OCI-LY1 (cell line): ENCODE data around the gene MRPL43.

Experiments
- H2AFZ ChIP-seq: fragments of 200-600 bp; sonication (generic), shearing (Covaris generic); 2 replicates; pipeline ENCODE4 v1.6.0; 2014; ENCODE audit warnings: antibody characterized with exemption, mild to moderate bottlenecking, low read length
- H3F3A ChIP-seq: fragments of 200-600 bp; sonication (generic), shearing (Covaris generic); 2 replicates; pipeline ENCODE4 v1.6.0; 2014; ENCODE audit warnings: mild to moderate bottlenecking, antibody characterized with exemption, low read length, moderate library complexity; ENCODE audit not compliant: insufficient read depth
- H3K27ac ChIP-seq: fragments of 200-600 bp; sonication (generic); 2 replicates; pipeline ENCODE4 v1.5.1; 2014; ENCODE audit warnings: low read length, mixed run types, mild to moderate bottlenecking, low read depth; ENCODE audit not compliant: poor library complexity, severe bottlenecking
- H3K27me3 ChIP-seq: fragments of 200-600 bp; sonication (generic); 2 replicates; pipeline ENCODE4 v1.6.0; 2014; ENCODE audit warnings: antibody characterized with exemption, mild to moderate bottlenecking, low read length, moderate library complexity; ENCODE audit not compliant: insufficient read depth
- H3K36me3 ChIP-seq: fragments of 200-600 bp; sonication (generic); 2 replicates; pipeline ENCODE4 v1.6.1; 2014; ENCODE audit warnings: mild to moderate bottlenecking, antibody characterized with exemption, low read length, moderate library complexity, mixed read lengths; ENCODE audit not compliant: insufficient read depth
- H3K4me1 ChIP-seq: fragments of 200-600 bp; sonication (generic); 2 replicates; pipeline ENCODE4 v1.5.1; 2014; ENCODE audit warnings: mild to moderate bottlenecking, low read length, moderate library complexity; ENCODE audit not compliant: insufficient read depth, severe bottlenecking
- H3K4me2 ChIP-seq: fragments of 200-600 bp; sonication (generic), shearing (Covaris generic); 2 replicates; pipeline ENCODE4 v1.6.1; 2014; ENCODE audit warnings: low read length
- H3K4me3 ChIP-seq: fragments of 200-600 bp; sonication (generic); 2 replicates; pipeline ENCODE4 v1.5.1; 2014; ENCODE audit warnings: low read length, low read depth, mild to moderate bottlenecking, mixed read lengths; ENCODE audit not compliant: poor library complexity, severe bottlenecking
- H3K79me2 ChIP-seq: fragments of 200-600 bp; shearing (Covaris generic); 2 replicates; pipeline ENCODE4 v1.6.1; 2016; ENCODE audit warnings: mixed run types, low read length, mixed read lengths; ENCODE audit not compliant: insufficient read depth
- H3K9ac ChIP-seq: fragments of 200-600 bp; sonication (generic), shearing (Covaris generic); 2 replicates; pipeline ENCODE4 v1.6.1; 2014; ENCODE audit warnings: mild to moderate bottlenecking, low read length, mixed read lengths
- H3K9me2 ChIP-seq: fragments of 200-600 bp; sonication (generic), shearing (Covaris generic); 2 replicates; pipeline ENCODE4 v1.6.1; 2014; ENCODE audit warnings: low read depth, mild to moderate bottlenecking, low read length, mixed read lengths
- H3K9me3 ChIP-seq: fragments of 200-600 bp; shearing (Covaris generic); 2 replicates; pipeline ENCODE4 v1.6.1; 2014; ENCODE audit warnings: low read length, mixed read lengths
- H4K20me1 ChIP-seq: fragments of 200-600 bp; sonication (generic), shearing (Covaris generic); 2 replicates; pipeline ENCODE4 v1.6.0; 2016; ENCODE audit warnings: mild to moderate bottlenecking, low read length; ENCODE audit not compliant: insufficient read depth
- EZH2 ChIP-seq: fragments of 200-600 bp; sonication (generic), shearing (Covaris generic); IDR thresholded peaks from 2 replicates; pipeline ENCODE4 v1.8.0; 2017; ENCODE audit warnings: borderline replicate concordance, mixed run types, mild to moderate bottlenecking, antibody characterized with exemption, low read length, moderate library complexity, mixed read lengths
- TF ChIP-seq, protein P1 (sequence below): fragments of 200-600 bp; sonication (generic), shearing (Covaris generic); IDR thresholded peaks from 2 replicates; pipeline ENCODE4 v1.5.1; 2017; ENCODE audit warnings: mild to moderate bottlenecking, antibody characterized with exemption, low read length, moderate library complexity, mixed read lengths

MRPL43 gene

DNA sequence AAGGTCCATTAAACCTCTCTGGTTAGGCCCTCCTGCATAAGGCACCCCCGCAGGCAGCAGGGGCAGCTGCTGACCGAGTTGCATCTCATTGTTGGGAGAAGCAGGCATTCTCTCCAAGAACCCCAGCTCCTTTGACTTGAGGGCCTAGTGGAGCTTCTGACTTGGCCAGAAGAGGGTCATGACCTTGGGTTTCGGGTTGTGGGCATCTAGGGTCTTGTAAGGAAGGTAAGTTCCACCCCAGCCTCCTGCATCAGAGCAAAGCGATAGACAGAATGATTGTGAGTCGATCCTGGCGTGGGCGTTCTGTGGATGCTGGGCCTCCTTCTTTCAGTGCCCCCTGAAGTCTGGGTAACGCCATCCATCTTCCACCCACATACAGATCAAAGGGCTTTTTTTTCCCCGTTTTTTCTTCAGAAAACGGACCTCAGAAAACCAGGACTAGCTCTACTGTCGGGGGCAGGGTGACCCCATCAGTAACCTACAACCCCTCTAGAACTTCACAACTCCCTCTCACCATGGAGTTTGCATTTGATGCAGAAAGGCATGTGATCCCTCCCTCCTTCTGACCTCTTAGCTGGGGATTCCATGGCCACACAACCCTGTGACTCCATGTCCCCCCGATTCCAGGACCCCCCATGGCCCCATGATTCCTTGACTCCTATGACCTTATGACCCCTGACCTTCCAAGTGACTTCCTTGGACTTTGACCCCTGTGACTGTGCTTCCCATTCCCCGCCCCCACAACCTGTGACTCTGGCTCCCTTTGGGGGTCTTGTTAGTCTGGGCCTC, 15.0 kb downstream of the MRPL43 start:
- Histone ChIP-seq H3K9ac (no peak overlapping the region), H3K79me2 (no peaks in the 10 kb centered on the region)

DNA sequence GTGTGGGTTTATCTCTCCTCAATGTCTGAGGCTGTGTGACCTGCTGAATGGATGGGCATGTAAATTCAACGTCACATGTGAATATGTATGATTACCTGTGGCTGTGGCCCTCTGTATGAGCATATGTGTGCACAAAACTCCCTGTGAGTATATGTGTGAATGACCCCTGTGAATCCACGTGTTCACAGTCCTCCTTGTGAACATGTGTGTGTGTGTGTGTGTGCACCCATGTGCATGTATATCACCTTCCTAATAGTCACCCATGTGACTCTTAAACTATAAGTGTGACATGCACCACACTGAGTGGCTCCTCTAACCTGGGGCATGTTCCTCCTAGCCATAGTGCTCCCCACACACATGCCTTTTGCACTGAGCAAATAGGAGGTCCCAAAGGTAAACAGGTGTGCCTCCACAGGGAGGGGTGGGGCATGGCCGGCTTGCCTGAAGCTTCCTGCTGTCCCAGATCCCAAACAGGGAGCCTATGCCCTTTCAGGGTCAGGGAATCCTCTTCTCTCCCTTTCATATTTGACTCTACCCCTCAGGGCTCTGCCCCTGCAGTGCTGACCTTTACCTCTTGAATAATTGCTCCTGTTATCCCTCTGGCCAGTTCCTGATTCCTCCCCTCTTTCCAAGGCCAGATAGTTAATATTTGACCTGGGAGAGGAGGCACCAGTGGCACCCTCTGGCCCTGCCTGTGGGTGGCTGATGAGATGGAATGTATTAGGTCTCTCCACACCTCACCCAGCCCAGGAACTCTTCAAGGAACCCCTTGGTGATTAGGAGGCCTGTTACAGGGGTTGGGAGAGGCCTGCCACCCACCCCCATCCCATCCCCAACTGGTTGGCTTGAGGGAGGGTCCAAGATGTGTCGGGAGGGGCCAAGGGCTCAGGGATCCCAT, 16.1 kb downstream of the MRPL43 start:
- Histone ChIP-seq H3K79me2 (no peaks in the 10 kb centered on the region), H3K9ac (no peak overlapping the region), H3K4me3 (no peak overlapping the region), H3K36me3 (no peaks in the 10 kb centered on the region), H3K4me2 (no peak overlapping the region), H3K9me2 (no peaks in the 10 kb centered on the region), H3F3A (no peaks in the 10 kb centered on the region), H3K4me1 (peaks cover 7% of the 10 kb centered on the region), H3K9me3 (no peaks in the 10 kb centered on the region), H2AFZ (no peak overlapping the region), H4K20me1 (no peaks in the 10 kb centered on the region), H3K27ac (no peak overlapping the region), H3K27me3 (no peaks in the 10 kb centered on the region)
- TF ChIP-seq, protein P1, sequence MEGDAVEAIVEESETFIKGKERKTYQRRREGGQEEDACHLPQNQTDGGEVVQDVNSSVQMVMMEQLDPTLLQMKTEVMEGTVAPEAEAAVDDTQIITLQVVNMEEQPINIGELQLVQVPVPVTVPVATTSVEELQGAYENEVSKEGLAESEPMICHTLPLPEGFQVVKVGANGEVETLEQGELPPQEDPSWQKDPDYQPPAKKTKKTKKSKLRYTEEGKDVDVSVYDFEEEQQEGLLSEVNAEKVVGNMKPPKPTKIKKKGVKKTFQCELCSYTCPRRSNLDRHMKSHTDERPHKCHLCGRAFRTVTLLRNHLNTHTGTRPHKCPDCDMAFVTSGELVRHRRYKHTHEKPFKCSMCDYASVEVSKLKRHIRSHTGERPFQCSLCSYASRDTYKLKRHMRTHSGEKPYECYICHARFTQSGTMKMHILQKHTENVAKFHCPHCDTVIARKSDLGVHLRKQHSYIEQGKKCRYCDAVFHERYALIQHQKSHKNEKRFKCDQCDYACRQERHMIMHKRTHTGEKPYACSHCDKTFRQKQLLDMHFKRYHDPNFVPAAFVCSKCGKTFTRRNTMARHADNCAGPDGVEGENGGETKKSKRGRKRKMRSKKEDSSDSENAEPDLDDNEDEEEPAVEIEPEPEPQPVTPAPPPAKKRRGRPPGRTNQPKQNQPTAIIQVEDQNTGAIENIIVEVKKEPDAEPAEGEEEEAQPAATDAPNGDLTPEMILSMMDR, result no peak
- TF ChIP-seq EZH2, result no peak

More for the DNA sequence above, 15.0 kb downstream of the MRPL43 start:
- no peaks in the 10 kb centered on the region for H3K9me3 ChIP-seq
- H3K27me3 ChIP-seq, result no peaks in the 10 kb centered on the region
- H3F3A ChIP-seq, result no peaks in the 10 kb centered on the region
- TF ChIP-seq EZH2, result no peak
- TF ChIP-seq, protein P1, result no peak
- H4K20me1 ChIP-seq, result no peaks in the 10 kb centered on the region
- no peaks in the 10 kb centered on the region for H3K36me3 ChIP-seq
- peaks cover 7% of the 10 kb centered on the region for H3K4me1 ChIP-seq
- H2AFZ ChIP-seq, result no peak overlapping the region
- H3K4me2 ChIP-seq, result no peak overlapping the region
- no peaks in the 10 kb centered on the region for H3K9me2 ChIP-seq
- no peak overlapping the region for H3K4me3 ChIP-seq
- no peak overlapping the region for H3K27ac ChIP-seq

DNA sequence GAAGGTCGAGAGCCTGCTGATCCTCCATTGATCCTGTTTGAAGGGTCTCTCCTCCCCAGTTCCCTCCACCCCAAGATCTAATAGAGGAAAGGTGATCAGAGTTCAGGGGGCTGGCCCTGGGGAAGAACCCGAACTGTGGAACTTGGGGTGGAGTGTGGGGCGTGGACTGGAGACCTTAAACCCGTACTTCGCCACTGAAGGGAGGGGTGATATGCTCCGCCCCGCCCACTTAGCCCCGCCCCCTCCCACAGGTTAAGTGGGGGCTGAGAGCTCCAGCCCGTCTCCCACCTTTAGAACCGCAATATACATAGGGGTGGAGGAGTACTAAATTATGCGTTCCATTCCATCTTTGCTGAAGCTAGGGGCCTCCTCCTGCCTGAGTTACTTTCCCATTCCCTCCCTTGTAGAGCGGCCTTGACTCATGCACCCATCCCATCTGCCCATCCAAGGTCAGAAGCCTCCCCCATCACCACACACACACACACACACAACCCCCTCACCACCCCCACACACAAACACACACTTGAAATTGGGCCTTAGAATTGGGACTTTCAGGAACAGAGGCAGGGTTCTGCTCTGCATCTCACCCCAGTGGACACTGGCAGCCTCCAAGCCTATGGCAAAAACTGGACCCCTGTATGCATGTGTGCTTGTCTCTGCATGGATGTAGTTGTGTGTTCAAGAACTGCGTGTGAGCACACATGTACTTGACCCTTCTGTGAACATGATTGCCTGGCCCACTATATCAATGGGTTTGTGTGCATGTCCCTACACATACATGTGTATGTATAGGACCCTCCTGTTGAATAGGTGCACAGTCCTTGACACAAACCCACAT, 17.0 kb downstream of the MRPL43 start:
- no peak overlapping the region for H2AFZ ChIP-seq
- H3K4me2 ChIP-seq, result peak overlapping the region; percentile 85
- no peak overlapping the region for H3K27ac ChIP-seq
- H4K20me1 ChIP-seq, result no peaks in the 10 kb centered on the region
- peak overlapping the region; percentile 61 for H3K4me3 ChIP-seq
- H3K79me2 ChIP-seq, result no peaks in the 10 kb centered on the region
- H3K9me2 ChIP-seq, result no peaks in the 10 kb centered on the region
- no peaks in the 10 kb centered on the region for H3K27me3 ChIP-seq
- peaks cover 7% of the 10 kb centered on the region for H3K4me1 ChIP-seq
- H3F3A ChIP-seq, result no peaks in the 10 kb centered on the region
- TF ChIP-seq EZH2, result no peak
- H3K36me3 ChIP-seq, result no peaks in the 10 kb centered on the region
- no peaks in the 10 kb centered on the region for H3K9me3 ChIP-seq
- no peak overlapping the region; the same call in 1 of the 2 replicates for H3K9ac ChIP-seq
